ENCODE data around the gene BBS9.
"Not testable (repeated sequence)": the region's sequence is repeated elsewhere in the genome, so short reads cannot be mapped to it uniquely, and the experiment has no call there.

Gene BBS9

DNA sequence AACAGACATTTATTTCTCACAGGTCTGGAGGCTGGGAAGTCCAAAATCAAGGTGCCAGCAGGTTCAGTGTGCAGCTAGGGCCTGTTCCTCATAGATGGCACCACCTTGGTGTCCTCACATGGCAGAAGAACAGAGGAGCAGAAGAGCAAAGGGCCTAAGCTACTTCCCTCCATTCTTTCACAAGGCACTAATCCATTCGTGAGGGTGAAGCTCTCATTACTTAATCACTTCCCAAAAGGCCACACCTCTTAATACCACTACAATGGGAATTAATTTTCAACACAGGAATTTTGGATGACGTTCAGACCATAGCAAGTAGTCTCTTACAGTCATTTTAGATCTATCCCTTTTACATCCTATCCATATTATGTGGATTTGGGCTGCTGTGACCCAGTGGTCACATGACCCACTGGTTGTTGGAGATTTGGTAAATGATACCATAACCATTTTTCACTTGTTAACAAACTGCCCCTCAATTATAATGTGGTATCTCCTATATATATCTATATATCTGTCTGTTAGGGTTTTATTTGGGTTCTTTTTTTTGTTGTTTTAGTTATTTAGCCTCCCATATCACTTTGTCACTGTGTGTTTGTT, 63.4 kb downstream of the BBS9 start:
- no peak for FAIRE-seq

DNA sequence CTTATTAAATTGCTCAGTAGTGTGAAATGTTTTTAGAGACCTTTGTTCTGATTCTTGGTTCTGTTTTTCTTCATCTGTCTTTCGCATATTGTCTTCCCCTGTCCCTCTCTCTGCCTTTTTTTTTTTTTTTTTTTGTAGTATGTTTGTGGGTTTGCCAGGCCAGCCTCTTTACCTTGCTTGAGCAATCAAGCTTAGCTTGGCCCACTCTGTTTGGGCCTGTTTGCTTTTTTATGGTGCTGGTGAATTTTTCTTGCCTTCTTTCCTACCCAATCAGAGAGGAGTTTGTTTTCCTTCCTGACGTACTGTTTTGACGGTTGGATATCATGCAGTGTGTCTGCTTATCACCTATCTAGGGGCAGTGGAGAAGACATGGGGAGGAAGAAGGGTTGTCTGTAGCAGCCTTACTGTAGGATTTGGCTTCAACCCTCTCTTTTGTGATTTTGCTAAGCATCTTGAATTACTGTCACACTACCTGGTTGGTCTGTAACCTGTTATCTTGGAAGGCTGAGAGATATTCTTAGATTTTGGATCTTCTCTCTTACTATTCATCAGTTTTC, 64.0 kb downstream of the BBS9 start:
- FAIRE-seq, result peak; percentile 67

More for the DNA sequence above, 63.4 kb downstream of the BBS9 start:
- DNase-seq (ENCODE audit: extremely low spot score, insufficient read length, low read depth), result no peak

DNA sequence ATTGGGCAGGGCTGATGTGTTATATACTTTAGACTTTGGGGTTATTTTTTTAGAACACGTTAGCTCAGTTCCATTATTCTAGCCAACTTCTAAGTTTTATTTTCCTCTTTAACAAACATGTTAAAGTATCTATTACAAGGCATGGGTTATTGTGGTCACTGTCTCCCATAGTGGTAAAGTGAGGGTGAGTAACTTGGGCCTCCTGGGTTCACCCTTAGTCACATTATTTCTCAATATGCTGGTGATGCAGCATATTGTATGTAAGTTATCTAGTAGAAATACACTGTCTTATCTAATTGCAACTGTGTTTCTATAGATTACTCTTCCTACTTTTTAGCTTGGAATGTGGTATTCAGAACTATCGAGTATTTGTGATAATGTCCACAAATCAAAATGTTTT, 65.9 kb downstream of the BBS9 start:
- DNase-seq (ENCODE audit: extremely low spot score, insufficient read length, low read depth) (no peak), FAIRE-seq (no peak)

More for the DNA sequence above, 64.0 kb downstream of the BBS9 start:
- DNase-seq (ENCODE audit: extremely low spot score, insufficient read length, low read depth), result no peak

DNA sequence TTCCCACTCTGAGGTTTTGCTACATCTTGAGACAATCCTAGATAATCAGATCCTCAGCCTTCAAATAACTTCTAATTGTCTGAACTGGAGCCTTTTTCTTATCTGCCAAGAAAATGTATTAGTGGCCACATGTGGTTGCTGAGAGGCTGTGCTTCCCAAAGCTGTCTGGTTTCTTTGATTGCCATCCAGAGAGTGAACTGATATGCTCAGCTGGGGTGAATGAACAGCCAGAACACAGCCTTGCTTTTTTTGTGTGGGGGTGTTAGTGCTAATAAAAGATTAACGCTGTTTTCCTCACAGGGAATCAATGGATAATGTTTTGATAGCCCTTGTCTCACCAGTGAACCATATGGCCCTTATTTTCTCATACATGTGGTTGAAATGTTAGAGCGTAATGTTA, 66.9 kb downstream of the BBS9 start:
- FAIRE-seq (no peak), DNase-seq (ENCODE audit: extremely low spot score, insufficient read length, low read depth) (no peak)

DNA sequence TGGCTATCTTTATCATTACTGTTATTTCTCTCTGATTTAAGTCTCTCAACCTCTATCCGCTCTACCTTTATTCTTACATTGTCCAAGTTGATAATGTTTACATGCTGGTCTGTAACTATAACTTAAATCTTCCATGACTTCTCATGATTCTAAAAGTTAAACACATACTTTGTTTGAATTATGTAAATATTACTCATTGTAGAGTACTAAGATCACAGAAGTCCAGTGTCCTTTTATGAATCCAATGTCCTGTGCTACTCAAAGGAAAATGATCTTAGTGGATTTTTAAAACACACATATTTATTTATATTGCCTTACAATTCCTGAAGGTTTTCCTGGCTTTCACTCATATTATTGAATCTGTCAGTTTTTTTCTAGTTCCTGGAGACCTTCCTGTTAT, 70.9 kb downstream of the BBS9 start:
- DNase-seq (ENCODE audit: extremely low spot score, insufficient read length, low read depth) (no peak), FAIRE-seq (no peak)

DNA sequence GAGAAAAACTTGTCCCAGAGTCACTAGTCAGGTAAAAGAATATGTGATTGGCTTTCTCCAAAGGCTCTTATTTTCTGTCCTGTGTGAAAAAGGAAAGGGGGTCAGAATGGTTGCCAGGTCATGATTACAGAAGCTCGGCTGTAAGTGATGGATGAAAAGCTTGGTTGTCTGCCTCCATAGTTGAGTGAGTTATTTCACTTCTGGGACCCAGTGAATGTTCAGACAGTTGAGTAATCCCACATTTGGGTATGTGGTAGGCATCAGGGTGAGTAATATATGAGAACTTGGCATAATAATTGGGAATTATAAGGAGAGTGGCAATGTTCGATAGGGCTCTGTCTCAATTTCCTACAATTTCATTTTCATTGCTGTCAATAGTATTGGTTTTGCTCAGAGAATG, 72.5 kb downstream of the BBS9 start:
- DNase-seq (ENCODE audit: extremely low spot score, insufficient read length, low read depth), result no peak
- FAIRE-seq, result no peak

DNA sequence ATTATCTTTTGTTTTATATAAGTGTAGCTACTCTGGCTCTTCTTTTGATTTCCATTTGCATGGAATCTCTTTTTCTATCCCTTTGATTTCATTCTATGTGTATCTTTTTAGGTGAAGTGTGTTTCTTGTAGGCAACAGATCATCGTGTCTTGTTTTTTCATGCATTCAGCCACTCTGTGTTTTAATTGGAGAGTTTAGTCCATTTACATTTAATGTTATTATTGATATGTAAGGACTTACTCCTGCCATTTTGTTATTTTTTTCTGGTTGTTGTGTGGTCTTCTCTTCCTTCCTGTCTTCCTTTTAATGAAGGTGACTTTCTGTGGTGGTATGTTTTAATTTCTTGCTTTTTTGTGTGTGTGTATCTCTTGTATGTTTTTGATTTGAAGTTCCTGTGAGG, 81.6 kb downstream of the BBS9 start:
- no peak for FAIRE-seq
- DNase-seq (ENCODE audit: extremely low spot score, insufficient read length, low read depth), result no peak

DNA sequence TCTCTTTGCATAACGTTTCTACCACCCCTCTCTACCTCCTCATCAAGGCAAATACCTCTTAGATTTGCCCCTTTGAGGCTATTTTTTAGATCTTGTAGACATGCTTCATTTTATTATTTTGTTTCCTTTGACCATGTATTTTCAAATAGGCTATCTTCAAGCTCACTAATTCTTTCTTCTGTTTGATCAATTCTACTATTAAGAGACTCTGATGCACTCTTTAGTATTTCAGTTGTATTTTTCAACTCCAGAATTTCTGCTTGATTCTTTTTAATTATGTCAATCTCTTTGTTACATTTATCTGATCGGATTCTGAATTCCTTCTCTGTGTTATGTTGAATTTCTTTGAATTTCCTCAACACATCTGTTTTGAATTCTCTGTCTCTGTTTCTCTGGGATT, 82.8 kb downstream of the BBS9 start:
- no peak for FAIRE-seq
- DNase-seq (ENCODE audit: extremely low spot score, insufficient read length, low read depth), result no peak

DNA sequence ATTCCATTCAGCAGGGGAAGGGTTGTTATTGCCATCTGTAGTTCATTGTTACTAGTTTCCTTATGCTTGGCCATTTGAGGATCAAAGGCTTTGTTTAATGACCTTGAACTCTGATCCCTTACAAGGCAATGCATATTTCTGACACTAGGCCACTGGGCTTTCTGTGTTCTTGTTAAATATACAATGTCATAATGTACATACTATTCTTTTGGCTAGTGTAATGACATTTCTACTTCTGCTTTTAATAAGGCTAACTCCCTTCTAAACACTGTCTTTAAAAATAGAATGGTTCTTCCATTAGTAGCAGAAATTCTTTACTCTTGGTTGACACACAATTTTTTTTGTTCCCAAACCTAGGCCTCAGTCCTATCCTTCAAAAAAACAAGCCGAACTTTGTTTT, 86.6 kb downstream of the BBS9 start:
- no peak for FAIRE-seq
- DNase-seq (ENCODE audit: extremely low spot score, insufficient read length, low read depth), result no peak

DNA sequence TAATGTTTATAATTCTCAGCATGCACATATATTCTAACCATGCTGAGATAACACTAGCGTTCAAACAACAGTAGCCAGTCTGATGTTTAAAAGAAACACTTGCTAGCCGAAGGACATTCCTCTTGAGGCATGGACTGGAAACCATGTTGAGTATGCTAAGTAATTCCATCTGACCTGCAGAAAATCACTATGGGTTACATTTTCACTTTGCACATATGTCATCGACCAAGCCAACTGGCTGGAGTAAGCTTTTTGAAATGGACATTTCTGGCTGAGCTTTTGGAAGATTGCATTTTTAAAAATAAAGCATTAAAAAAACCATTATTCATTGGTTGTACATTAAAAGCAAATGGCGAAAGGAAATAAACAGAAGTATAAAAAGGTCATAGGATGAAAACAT, 88.2 kb downstream of the BBS9 start:
- DNase-seq (ENCODE audit: extremely low spot score, insufficient read length, low read depth) (no peak), FAIRE-seq (no peak)

DNA sequence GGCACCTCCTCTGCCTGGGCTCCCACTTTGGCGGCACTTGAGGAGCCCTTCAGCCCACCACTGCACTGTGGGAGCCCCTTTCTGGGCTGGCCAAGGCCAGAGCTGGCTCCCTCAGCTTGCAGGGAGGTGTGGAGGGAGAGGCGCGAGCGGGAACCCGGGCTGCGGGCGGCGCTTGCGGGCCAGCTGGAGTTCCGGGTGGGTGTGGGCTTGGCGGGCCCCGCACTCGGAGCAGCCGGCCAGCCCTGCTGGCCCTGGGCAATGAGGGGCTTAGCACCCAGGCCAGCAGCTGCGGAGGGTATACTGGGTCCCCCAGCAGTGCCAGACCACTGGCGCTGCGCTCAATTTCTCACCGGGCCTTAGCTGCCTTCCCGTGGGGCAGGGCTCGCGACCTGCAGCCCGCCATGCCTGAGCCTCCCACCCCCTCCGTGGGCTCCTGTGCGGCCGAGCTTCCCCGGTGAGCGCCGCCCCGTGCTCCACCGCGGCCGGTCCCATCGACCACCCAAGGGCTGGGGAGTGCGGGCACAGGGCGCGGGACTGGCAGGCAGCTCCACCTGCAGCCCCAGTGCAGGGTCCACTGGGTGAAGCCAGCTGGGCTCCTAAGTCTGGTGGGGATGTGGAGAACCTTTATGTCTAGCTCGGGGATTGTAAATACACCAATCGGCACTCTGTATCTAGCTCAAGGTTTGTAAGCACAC, 89.6 kb downstream of the BBS9 start:
- FAIRE-seq; DNase-seq (ENCODE audit: extremely low spot score, insufficient read length, low read depth): not testable (repeated sequence)

DNA sequence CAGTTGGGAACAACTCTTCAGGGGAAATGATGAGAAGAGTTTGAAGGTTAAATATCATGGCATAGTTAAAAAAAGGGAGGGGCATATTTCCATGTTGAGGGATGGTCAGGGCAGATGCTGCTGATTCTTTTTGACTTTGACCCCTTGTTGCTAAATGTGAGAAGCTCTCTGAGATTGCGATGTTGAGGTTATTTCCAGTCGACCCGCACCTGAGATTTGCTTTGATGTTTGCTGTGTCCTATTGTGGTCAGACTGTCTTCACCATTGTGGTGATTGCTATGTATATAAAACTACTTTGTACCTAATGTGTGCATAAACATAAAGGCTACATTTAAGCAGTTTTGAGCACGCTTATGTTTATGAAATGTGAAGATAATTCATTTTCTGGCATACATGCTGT, 90.9 kb downstream of the BBS9 start:
- DNase-seq (ENCODE audit: extremely low spot score, insufficient read length, low read depth), result no peak
- FAIRE-seq, result no peak

DNA sequence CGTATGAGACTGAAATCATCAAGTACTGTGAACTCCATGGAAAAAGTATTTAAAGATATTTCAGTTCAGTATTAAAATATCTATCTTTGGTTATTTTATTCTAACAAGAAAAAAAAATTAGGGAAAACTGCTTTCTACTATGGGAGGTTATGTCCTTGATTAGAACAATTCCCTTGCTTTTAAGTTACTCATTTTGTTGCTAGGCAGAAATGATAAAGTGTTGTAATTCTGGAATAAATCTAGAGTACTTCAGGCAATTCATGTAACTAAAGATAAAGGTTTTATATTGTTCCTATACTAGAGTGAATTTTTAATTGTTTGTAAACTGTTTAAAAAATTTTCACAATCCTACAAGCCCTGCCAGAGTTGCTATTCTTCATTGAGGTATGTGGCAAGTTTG, 92.0 kb downstream of the BBS9 start:
- FAIRE-seq (no peak), DNase-seq (ENCODE audit: extremely low spot score, insufficient read length, low read depth) (no peak)

DNA sequence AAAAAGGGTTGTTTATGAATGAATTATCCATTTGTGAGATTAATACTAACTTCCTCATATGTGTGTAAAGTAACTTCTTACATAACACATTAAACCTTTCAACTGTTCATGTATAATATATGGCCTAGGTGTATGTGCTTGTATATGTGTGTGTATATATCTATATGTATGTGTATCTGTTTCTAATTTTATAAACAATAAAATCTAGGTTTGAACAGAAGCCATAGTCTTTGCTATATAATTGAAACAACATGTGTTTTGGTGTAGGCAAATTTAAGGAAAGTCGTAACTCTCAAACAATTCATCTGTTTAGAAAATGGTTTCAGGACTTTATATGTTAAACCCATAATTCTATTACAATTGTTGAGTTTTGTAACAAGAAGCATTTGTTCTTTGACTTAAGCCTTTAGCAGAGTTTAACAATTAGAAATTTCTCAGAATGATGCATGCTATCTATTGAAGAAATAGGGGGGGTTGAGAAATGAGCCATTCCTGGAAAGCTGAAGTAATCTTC, 103.3 kb downstream of the BBS9 start:
- FAIRE-seq, result no peak
- no peak for DNase-seq (ENCODE audit: extremely low spot score, insufficient read length, low read depth)

DNA sequence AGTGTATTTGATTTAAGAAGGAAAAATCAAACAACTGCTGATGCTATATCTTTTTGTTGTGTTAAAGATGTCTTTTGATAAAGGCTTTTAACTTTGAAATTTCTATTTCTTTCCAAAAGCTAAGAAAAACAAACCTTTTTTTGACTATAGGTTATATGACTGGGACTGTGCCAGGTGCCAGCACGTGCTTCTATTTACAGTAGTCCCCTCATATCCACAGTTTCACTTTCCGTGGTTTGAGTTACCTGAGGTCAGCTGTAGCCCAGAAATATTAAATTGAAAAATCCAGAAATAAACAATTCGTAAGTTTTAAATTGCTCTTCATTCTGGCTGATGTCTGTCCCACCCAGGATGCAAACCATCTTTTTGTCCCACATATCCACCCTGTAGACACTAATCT, 104.3 kb downstream of the BBS9 start:
- FAIRE-seq (no peak), DNase-seq (ENCODE audit: extremely low spot score, insufficient read length, low read depth) (no peak)

DNA sequence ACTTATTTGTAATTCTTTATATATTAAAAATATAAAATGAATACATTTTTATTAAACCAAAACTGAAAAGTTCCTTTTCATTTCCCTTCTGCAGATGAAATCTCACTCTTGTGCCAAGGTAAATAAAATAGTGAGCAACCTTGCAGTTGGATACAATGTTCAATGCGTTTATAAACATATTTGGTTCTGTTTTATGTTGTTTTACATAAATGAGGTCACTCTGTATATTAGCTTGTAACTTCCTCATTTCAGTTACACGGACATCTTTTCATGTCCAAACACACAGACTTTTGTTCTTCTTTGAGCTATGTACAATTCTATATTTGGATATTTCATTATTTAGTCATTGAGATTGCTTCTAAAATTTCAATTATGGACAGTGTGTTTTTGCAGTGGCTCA, 107.7 kb downstream of the BBS9 start:
- no peak for FAIRE-seq

DNA sequence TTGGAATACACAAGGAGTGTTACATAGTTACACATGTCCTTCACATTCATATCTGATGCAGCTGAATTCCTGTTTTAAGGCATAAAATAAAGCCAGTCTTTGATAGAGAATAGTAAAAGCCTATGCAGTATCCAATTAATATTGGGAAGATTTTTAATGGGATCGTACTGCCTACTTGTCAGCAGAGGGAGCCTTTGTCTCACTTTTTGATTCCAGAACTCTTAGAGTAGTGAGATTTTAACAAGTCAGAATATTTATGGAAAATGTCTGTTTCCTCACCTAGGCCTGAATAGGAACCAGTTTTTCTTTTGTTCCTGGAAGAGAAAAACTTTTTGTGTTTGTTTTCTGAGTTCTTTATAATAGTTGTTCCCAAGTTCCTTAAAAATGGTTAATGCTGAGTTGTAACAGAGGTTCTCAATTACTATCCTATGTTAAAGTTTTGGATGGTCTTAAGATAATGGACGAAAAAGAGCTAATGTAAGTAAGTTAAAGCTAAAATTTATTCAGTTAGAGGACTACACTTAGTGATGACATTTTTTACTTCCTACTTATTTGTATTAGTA, 114.0 kb downstream of the BBS9 start:
- DNase-seq (ENCODE audit: extremely low spot score, insufficient read length, low read depth) (no peak), FAIRE-seq (no peak)

More for the DNA sequence above, 107.7 kb downstream of the BBS9 start:
- no peak for DNase-seq (ENCODE audit: extremely low spot score, insufficient read length, low read depth)

DNA sequence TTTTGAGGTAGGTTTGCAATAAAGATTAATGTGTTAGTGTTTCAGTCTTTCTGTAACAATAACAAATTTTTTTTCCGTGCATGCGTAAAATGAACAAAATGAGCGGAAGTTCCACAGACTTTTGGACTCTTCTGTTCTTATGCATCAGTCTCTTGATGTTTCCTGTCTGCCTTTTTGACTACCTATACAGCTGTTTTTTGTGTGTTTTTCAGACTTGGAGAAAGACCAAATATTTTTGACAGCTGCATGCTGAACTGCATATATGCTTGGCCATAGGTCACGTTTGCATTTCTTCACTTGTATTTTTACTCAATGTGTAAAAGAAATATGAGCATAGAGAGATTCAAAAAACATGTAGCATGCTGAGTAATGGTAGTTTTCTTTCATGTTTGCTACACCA, 119.3 kb downstream of the BBS9 start:
- FAIRE-seq, result no peak
- DNase-seq (ENCODE audit: extremely low spot score, insufficient read length, low read depth), result no peak

DNA sequence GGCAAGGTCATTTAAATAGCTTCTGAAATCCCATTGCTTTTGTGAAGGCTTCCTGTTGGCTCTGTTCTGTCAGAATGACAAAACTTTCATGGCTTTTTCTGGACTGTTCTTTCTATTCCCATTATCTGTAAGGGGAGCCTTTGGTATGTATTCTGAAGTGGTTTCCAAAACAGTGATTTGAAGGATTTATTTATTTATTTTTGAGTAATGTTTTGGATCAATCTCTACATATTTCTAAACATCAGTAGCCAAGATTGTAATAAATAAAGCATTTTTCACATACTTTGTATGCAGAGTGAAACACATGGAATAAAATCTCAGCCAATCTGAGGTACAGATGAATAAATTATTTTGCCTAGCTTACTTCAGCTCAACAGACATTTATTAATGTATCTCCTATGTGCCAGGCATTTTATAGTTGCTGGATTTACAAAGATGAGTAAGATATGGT, 121.1 kb downstream of the BBS9 start:
- no peak for FAIRE-seq
- no peak for DNase-seq (ENCODE audit: extremely low spot score, insufficient read length, low read depth)

DNA sequence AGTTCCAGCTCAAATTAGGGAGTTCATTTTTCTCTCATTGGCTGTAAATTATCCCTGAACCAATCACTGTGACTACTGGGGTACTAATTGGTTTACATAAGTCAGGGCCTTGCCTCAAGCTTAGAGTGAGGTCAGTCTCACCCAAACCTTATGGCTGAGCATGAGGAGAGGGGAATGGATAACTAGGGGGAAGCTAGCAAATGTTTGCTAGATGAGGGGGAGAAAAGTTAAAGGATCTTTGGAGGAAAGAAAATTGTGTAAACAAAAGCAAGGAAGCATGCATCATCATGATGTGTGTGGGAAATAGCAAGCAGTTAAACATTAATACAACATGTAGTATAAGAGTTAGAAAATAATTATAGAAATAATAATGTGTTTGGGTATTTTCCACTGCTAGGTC, 121.9 kb downstream of the BBS9 start:
- DNase-seq (ENCODE audit: extremely low spot score, insufficient read length, low read depth), result no peak
- no peak for FAIRE-seq

DNA sequence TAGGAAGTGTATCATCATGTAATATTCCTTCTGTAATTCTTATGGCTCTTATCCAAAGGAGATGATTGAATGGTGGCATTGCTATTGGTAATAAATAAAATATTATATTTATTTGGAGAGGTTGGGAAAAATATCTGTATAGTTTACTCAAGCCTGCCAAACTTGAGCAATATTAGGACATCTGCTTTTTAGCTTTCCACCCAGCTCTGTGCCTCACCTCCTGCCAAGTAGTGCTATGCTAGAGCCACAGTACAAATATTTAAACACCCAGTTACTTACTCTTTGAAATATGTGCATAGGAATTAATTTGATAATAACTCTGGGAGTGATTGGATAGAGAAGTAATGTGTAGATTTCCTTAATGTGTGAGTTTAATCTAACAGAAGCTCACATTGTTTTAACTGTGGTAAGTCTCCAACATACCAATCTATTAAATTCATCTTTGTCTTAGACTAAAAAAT, 129.2 kb downstream of the BBS9 start:
- no peak for FAIRE-seq
- no peak for DNase-seq (ENCODE audit: extremely low spot score, insufficient read length, low read depth)

Measured in GM18507 (cell line).